ENCODE results near the gene METAP1. TPM values are rescaled to one million over a fixed set of nuclear protein-coding genes. Genes with fewer than 3 reads are reported as not detected.
"Not testable (repeated sequence)": the region's sequence is repeated elsewhere in the genome, so short reads cannot be mapped to it uniquely, and the experiment has no call there.

METAP1 gene
- total RNA-seq, 1 donor from 2014 or later: 43.1 TPM

GRCh38 chr4:99102634-99103033 lies 107.1 kb downstream of the METAP1 start:
- H3K27ac Mint-ChIP-seq: no peak overlapping the region
- no peaks in the 10 kb centered on the region for H3K4me1 Mint-ChIP-seq (ENCODE audit: unreplicated experiment)
- H3K9me3 Mint-ChIP-seq: no peaks in the 10 kb centered on the region

GRCh38 chr4:99103166-99103565 lies 107.6 kb downstream of the METAP1 start:
- Mint-ChIP-seq H3K4me3 (no peak overlapping the region), H3K4me1 (ENCODE audit: unreplicated experiment) (no peaks in the 10 kb centered on the region), H3K36me3 (peaks cover 7% of the 10 kb centered on the region), H3K9me3 (no peaks in the 10 kb centered on the region), H3K27ac (no peak overlapping the region), H3K27me3 (no peaks in the 10 kb centered on the region)
- TF ChIP-seq, protein P1, sequence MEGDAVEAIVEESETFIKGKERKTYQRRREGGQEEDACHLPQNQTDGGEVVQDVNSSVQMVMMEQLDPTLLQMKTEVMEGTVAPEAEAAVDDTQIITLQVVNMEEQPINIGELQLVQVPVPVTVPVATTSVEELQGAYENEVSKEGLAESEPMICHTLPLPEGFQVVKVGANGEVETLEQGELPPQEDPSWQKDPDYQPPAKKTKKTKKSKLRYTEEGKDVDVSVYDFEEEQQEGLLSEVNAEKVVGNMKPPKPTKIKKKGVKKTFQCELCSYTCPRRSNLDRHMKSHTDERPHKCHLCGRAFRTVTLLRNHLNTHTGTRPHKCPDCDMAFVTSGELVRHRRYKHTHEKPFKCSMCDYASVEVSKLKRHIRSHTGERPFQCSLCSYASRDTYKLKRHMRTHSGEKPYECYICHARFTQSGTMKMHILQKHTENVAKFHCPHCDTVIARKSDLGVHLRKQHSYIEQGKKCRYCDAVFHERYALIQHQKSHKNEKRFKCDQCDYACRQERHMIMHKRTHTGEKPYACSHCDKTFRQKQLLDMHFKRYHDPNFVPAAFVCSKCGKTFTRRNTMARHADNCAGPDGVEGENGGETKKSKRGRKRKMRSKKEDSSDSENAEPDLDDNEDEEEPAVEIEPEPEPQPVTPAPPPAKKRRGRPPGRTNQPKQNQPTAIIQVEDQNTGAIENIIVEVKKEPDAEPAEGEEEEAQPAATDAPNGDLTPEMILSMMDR (conservative IDR thresholded peaks at IDR 0.05): no peak
- DNase-seq (ENCODE audit: extremely low spot score, unreplicated experiment): no peak

More at GRCh38 chr4:99102634-99103033, 107.1 kb downstream of the METAP1 start:
- no peak for DNase-seq (ENCODE audit: extremely low spot score, unreplicated experiment)
- Mint-ChIP-seq H3K27me3 (no peaks in the 10 kb centered on the region), H3K36me3 (peaks cover 7% of the 10 kb centered on the region), H3K4me3 (no peak overlapping the region)
- TF ChIP-seq, protein P1 (conservative IDR thresholded peaks at IDR 0.05): no peak

DNA sequence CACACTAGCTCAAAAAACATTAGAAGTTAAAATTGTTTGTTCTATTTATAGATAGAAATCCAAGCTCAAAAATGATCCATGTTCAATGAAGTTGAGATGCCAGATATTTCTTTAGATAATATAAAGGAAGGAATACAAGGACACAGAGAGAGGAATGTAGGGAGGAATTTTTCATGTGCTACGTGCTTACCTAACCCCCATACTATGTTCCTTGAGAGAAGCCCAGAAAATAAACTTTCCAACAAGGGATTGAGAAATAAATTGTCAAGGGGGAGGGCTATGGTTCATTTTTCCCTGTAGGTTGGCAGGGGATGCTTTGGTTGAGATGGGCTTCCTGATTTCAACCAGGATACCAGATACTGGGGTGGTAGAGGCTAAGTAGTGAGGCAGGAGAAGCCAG lies 108.6 kb downstream of the METAP1 start:
- Mint-ChIP-seq H3K4me1 (ENCODE audit: unreplicated experiment) (no peaks in the 10 kb centered on the region), H3K9me3 (no peaks in the 10 kb centered on the region), H3K4me3 (no peak overlapping the region), H3K27me3 (no peaks in the 10 kb centered on the region), H3K27ac (no peak overlapping the region), H3K36me3 (peaks cover 7% of the 10 kb centered on the region)
- TF ChIP-seq, protein P1 (conservative IDR thresholded peaks at IDR 0.05): no peak
- no peak for DNase-seq (ENCODE audit: extremely low spot score, unreplicated experiment)

GRCh38 chr4:99109286-99109685 lies 113.8 kb downstream of the METAP1 start:
- not testable (repeated sequence) for H3K4me3 Mint-ChIP-seq; H3K4me1 Mint-ChIP-seq (ENCODE audit: unreplicated experiment); H3K36me3 Mint-ChIP-seq; H3K9me3 Mint-ChIP-seq; H3K27ac Mint-ChIP-seq; H3K27me3 Mint-ChIP-seq; DNase-seq (ENCODE audit: extremely low spot score, unreplicated experiment)

Small RNAs within 50 kb of the gene (microRNA-seq; reads per million reads assigned to microRNA genes)
- gene MIR3684: 5.0 reads per million, percentile 18 among the genes with 10 or more reads in this experiment

Other genes starting within 250 kb of the METAP1 start
- 88.8 and 93.9 TPM in 2 replicates for gene EIF4E, start 66.6 kb upstream of the METAP1 start, total RNA-seq (ENCODE audit: low replicate concordance)
- gene ADH5, start 93.1 kb downstream of the METAP1 start, total RNA-seq (ENCODE audit: low replicate concordance): 141 and 161 TPM in 2 replicates
- 3.7 and 17.7 TPM in 2 replicates for gene ADH4, start 148.6 kb downstream of the METAP1 start, total RNA-seq (ENCODE audit: low replicate concordance)
- 5.2 and 9.8 TPM in 2 replicates for gene ADH6, start 223.5 kb downstream of the METAP1 start, total RNA-seq (ENCODE audit: low replicate concordance)

Measured in type B pancreatic cell (in vitro differentiated cells).